Measurements from ENCODE around the gene ICAM1. TPM values are rescaled to one million over a fixed set of nuclear protein-coding genes. Genes with fewer than 3 reads are reported as not detected.

Gene ICAM1
- total RNA-seq, 2 experiments from 2014 or later = 35.5 to 37.2 TPM

DNA sequence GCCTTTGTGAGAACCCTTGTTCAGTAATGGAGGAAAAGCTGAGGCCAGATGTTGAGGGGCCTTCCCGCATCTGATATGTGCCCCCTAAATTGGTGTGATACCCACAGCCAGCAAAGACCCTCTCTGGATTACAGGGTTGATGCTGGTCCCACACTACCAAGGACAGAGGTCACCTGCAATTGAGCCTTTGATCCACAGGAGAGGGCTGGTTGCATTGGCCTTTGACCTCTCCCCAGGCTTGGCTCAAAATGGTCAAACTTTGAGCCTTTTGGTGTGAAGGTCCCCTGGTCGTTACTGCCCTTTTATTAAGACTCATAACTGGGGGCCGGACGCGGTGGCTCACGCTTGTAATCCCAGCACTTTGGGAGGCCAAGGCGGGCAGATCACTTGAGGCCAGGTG lies 27.3 kb upstream of the ICAM1 start:
- DNase-seq (no peak), ATAC-seq (no peak)
- Mint-ChIP-seq H3K27ac (no peak overlapping the region), H3K4me3 (no peak overlapping the region), H3K9me3 (no peaks in the 10 kb centered on the region), H3K36me3 (ENCODE audit: low read depth) (no peaks in the 10 kb centered on the region), H3K4me1 (ENCODE audit: low read depth) (peaks cover 8% of the 10 kb centered on the region), H3K27me3 (no peaks in the 10 kb centered on the region)
- ChIA-PET POLR2A (no interaction called here), CTCF (no interaction called here)
- TF ChIP-seq, protein P1, sequence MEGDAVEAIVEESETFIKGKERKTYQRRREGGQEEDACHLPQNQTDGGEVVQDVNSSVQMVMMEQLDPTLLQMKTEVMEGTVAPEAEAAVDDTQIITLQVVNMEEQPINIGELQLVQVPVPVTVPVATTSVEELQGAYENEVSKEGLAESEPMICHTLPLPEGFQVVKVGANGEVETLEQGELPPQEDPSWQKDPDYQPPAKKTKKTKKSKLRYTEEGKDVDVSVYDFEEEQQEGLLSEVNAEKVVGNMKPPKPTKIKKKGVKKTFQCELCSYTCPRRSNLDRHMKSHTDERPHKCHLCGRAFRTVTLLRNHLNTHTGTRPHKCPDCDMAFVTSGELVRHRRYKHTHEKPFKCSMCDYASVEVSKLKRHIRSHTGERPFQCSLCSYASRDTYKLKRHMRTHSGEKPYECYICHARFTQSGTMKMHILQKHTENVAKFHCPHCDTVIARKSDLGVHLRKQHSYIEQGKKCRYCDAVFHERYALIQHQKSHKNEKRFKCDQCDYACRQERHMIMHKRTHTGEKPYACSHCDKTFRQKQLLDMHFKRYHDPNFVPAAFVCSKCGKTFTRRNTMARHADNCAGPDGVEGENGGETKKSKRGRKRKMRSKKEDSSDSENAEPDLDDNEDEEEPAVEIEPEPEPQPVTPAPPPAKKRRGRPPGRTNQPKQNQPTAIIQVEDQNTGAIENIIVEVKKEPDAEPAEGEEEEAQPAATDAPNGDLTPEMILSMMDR (IDR thresholded peaks at IDR 0.05) = no peak
- intact Hi-C loops (cut with micrococcal nuclease) = no loop called here

DNA sequence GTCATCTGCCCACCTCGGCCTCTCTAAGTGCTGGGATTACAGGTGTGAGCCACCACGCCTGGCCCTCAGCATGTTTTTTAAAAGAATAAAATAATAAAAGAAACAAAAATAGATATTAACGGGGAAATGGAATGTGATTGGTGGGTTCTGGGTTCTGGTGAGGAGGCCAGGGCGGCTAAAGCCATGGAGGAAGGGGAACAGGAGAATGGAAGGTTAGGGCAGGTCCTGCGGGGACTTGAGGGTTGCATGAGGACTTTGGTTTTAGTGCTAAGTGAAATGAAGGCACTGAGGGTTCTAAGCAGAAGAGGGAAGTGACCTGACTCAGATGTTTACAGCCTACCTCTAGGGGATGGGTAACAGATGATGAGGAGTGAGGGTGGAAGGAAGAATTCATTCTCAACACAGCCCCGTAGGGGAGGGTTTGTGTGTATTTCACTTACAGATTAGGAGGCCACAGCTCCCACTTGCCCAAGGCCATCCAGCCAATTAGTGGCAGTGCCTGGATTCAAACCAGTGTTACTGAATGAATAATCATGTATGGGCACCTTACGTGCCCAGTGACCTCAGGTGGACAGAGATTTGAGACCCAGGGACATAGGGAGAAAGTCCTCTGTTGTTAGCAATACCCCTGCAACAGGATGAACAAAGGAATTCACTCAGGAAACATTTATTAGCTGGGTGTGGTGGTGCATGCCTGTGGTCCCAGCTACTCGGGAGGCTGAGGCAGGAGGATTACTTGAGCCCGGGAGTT lies 25.6 kb upstream of the ICAM1 start:
- ChIA-PET POLR2A (interaction anchor here (1.0 to 1.6 kb wide), 3 partner anchors 9 to 194 kb away, joined by 3 to 9 read pairs (median 3); no protein-coding TSS in a partner anchor), CTCF (interaction anchor here (0.9 to 2.1 kb wide), 2 partner anchors 17 to 25 kb away, joined by 4 to 6 read pairs; no protein-coding TSS in a partner anchor)
- Mint-ChIP-seq H3K4me1 (ENCODE audit: low read depth) (peaks cover 3% of the 10 kb centered on the region), H3K36me3 (ENCODE audit: low read depth) (no peaks in the 10 kb centered on the region), H3K9me3 (no peaks in the 10 kb centered on the region), H3K27me3 (no peaks in the 10 kb centered on the region), H3K27ac (peak overlapping the region; percentile 61), H3K4me3 (no peak overlapping the region)
- intact Hi-C loops (cut with micrococcal nuclease) = no loop called here
- no peak for DNase-seq
- ATAC-seq = no peak
- TF ChIP-seq, protein P1 (IDR thresholded peaks at IDR 0.05) = no peak

DNA sequence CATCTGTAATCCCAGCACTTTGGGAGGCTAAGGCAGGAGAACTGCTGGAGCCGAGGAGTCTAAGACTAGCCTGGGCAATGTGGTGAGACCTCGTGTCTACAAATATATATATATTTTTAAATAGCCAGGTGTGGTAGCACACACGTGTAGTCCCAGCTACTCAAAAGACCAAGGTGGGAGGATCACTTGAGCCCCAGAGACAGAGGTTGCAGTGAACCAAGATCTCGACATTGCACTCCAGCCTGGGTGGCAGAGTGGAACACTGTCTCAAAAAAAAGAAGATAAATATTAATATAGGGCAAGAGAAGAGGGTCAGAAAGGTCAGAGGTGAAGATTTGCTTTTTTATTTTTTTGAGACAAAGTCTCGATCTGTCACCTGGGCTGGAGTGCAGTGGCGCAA lies 24.4 kb upstream of the ICAM1 start:
- Mint-ChIP-seq H3K27me3 (no peaks in the 10 kb centered on the region), H3K9me3 (no peaks in the 10 kb centered on the region), H3K4me1 (ENCODE audit: low read depth) (peaks cover 7% of the 10 kb centered on the region), H3K36me3 (ENCODE audit: low read depth) (no peaks in the 10 kb centered on the region), H3K27ac (no peak overlapping the region), H3K4me3 (no peak overlapping the region)
- intact Hi-C loops (cut with micrococcal nuclease) = no loop called here
- CTCF ChIA-PET = interaction anchor here (1.8 kb wide), 1 partner anchor 18 kb away, joined by 5 read pairs; no protein-coding TSS in a partner anchor
- ATAC-seq = no peak
- POLR2A ChIA-PET = interaction anchor here (1.0 to 1.4 kb wide), 2 partner anchors 10 to 195 kb away, joined by 3 to 4 read pairs; no protein-coding TSS in a partner anchor
- TF ChIP-seq, protein P1 (IDR thresholded peaks at IDR 0.05) = no peak
- no peak for DNase-seq

DNA sequence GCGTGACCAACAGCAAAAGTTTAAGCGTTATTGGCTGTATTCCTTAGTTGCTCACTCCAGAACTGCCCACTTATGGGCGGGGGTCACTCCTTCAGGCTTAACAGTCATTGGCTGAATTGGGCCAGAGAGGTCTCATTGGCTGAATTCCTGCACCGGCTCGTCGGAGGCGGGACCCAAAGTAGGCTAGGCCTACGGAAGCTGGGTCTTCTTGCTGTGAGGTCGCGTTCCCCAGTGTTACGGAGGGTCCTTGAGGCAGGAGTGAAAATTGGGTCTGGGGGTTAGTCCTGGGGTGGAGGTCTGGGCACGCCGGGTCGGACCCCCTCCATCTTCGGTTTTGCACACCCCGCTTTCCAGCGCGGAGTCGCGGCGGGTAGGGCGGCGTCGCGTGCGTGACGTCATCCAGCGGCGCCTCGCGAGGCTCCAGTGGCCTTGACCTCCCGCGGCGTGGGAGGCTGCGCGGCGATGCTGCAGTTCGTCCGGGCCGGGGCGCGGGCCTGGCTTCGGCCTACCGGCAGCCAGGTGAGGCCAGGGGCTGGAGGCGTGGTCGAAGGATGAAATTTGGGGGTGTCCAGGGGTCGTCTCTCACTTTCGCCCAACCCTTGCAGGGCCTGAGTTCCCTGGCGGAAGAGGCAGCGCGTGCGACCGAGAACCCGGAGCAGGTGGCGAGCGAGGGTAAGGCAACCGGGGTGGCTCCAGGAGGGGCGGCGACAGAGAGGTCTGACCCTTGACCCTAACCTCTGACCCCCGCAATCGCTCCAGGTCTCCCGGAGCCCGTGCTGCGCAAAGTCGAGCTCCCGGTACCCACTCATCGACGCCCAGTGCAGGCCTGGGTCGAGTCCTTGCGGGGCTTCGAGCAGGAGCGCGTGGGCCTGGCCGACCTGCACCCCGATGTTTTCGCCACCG lies 18.9 kb upstream of the ICAM1 start, which contains the start of gene MRPL4:
MRPL4 (plus strand) TSS at position 423 of the 903 bp plus-strand sequence; CDS start at position 463, 40 bp downstream.
- DNase-seq (peak; percentile 99), ATAC-seq (peak; percentile 98)
- Mint-ChIP-seq H3K27me3 (no peaks in the 10 kb centered on the region), H3K36me3 (ENCODE audit: low read depth) (peaks cover 37% of the 10 kb centered on the region), H3K4me1 (ENCODE audit: low read depth) (peaks cover 23% of the 10 kb centered on the region), H3K9me3 (no peaks in the 10 kb centered on the region), H3K27ac (peak within 1 kb of the TSS; percentile 95), H3K4me3 (peak within 1 kb of the TSS; percentile 93)
- TF ChIP-seq, protein P1 (IDR thresholded peaks at IDR 0.05) = no peak
- ChIA-PET POLR2A (interaction anchor here (0.7 to 1.9 kb wide), 8 partner anchors 16 to 210 kb away, joined by 3 to 6 read pairs (median 4); partner anchors contain the start of genes DNMT1 and PPAN), CTCF (interaction anchor here (1.1 to 3.5 kb wide), 4 partner anchors 22 to 321 kb away, joined by 3 to 22 read pairs (median 12); no protein-coding TSS in a partner anchor)
- intact Hi-C loops (cut with micrococcal nuclease) = loop anchor here (5.0 kb wide), 1 partner anchor 55 kb away; no protein-coding TSS in a partner anchor
